ENCODE measurements around the gene AKR1E2. TPM values are rescaled to one million over a fixed set of nuclear protein-coding genes. Genes with fewer than 3 reads are reported as not detected.

Gene AKR1E2
- total RNA-seq, 1 donor from 2014 or later, result 7.4 TPM

DNA sequence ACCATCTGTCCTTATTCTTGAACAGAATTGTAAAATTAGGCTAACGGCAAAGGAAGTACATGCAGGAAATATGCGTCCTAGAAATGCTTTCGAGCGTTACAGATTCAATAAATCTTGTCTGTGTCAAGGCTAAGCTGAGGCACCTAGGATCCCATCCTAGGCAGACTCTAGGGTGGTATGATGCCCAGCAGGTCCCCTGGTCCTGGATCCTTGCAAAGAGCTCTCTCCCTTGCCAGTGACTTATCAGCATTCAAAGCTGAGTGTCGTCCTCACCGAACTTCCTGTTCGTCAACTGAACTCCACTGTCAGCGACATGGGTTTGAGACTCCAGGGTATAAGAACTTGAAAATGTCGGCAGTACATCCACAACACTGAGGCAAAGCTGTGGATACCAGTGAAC lies 61.5 kb downstream of the AKR1E2 start:
- no peak overlapping the region for H3K4me3 Mint-ChIP-seq (ENCODE audit: low read depth)
- no peak overlapping the region for H3K27ac Mint-ChIP-seq
- peaks cover 7% of the 10 kb centered on the region for H3K4me1 Mint-ChIP-seq (ENCODE audit: low read depth)
- H3K27me3 Mint-ChIP-seq, result no peaks in the 10 kb centered on the region
- DNase-seq (ENCODE audit: low spot score, unreplicated experiment), result no peak
- TF ChIP-seq, protein P1, sequence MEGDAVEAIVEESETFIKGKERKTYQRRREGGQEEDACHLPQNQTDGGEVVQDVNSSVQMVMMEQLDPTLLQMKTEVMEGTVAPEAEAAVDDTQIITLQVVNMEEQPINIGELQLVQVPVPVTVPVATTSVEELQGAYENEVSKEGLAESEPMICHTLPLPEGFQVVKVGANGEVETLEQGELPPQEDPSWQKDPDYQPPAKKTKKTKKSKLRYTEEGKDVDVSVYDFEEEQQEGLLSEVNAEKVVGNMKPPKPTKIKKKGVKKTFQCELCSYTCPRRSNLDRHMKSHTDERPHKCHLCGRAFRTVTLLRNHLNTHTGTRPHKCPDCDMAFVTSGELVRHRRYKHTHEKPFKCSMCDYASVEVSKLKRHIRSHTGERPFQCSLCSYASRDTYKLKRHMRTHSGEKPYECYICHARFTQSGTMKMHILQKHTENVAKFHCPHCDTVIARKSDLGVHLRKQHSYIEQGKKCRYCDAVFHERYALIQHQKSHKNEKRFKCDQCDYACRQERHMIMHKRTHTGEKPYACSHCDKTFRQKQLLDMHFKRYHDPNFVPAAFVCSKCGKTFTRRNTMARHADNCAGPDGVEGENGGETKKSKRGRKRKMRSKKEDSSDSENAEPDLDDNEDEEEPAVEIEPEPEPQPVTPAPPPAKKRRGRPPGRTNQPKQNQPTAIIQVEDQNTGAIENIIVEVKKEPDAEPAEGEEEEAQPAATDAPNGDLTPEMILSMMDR (IDR thresholded peaks at IDR 0.05; ENCODE audit: unreplicated experiment), result no peak
- H3K36me3 Mint-ChIP-seq (ENCODE audit: insufficient read depth), result peaks cover 1% of the 10 kb centered on the region
- no peaks in the 10 kb centered on the region for H3K9me3 Mint-ChIP-seq (ENCODE audit: low read depth)

DNA sequence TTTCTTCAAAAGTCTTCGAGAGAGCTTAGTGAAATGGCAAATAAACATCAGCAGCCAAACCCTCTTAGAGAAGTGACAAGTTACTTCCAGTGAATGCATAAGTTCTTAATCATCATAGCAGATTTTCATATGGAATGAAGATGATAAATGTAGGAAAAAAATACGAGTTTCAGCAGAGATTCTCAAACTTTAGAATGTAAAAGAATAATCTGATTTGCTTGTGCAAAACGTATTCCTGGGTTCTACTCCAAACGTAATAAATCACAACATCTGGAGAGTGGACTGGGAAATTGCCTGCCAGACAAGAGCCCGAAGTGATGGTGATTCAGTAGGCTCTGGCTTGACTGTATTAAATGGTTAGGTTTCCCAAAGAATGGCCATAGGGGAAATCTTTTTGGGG lies 62.2 kb downstream of the AKR1E2 start:
- Mint-ChIP-seq H3K4me3 (ENCODE audit: low read depth) (no peak overlapping the region), H3K36me3 (ENCODE audit: insufficient read depth) (peaks cover 1% of the 10 kb centered on the region), H3K27me3 (no peaks in the 10 kb centered on the region), H3K9me3 (ENCODE audit: low read depth) (no peaks in the 10 kb centered on the region), H3K27ac (no peak overlapping the region), H3K4me1 (ENCODE audit: low read depth) (peaks cover 3% of the 10 kb centered on the region)
- DNase-seq (ENCODE audit: low spot score, unreplicated experiment), result no peak
- TF ChIP-seq, protein P1 (IDR thresholded peaks at IDR 0.05; ENCODE audit: unreplicated experiment), result no peak

DNA sequence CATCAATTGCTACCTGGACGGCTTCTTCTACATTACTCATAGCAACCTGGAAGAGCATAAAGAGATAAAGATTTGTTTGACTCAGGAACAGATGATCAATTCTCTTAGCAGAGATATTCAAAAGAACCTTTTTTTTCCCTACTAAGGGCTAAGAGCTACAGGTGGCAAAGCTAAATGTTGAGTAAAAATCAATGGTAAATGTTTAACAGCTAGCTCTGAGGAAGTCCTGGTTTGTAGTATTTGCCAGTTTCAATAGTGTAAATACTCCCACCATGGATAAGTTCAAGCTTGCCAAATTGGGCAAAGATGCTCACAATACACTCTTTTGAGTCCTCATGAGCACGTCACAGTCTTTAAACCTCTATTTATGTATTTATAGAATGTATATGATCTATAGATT lies 64.0 kb downstream of the AKR1E2 start:
- Mint-ChIP-seq H3K36me3 (ENCODE audit: insufficient read depth) (peaks cover 1% of the 10 kb centered on the region), H3K9me3 (ENCODE audit: low read depth) (no peaks in the 10 kb centered on the region), H3K4me1 (ENCODE audit: low read depth) (peaks cover 7% of the 10 kb centered on the region), H3K27me3 (no peaks in the 10 kb centered on the region), H3K27ac (no peak overlapping the region), H3K4me3 (ENCODE audit: low read depth) (no peak overlapping the region)
- TF ChIP-seq, protein P1 (IDR thresholded peaks at IDR 0.05; ENCODE audit: unreplicated experiment), result no peak
- DNase-seq (ENCODE audit: low spot score, unreplicated experiment), result no peak

DNA sequence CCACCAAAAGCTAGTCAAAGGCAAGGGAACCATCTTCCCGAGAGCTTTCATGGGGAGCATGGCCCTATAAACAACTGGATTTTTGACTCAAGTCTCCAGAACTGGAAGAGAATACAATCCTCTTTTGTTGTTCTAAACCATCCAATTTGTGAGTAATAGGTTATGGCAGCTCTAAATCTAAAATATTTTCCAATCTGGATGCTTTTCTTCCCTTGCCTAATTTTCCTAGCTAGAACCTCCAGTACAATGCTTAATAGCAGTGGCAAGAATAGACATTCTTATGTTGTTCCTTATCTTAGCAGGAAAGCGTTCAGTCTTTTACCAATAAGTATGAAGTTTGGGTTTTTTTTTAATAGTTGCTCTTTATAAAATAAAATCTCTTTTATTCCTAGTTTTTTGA lies 66.7 kb downstream of the AKR1E2 start:
- H3K4me3 Mint-ChIP-seq (ENCODE audit: low read depth), result no peak overlapping the region
- H3K36me3 Mint-ChIP-seq (ENCODE audit: insufficient read depth), result no peaks in the 10 kb centered on the region
- no peak overlapping the region for H3K27ac Mint-ChIP-seq
- H3K27me3 Mint-ChIP-seq, result no peaks in the 10 kb centered on the region
- DNase-seq (ENCODE audit: low spot score, unreplicated experiment), result no peak
- peaks cover 7% of the 10 kb centered on the region for H3K4me1 Mint-ChIP-seq (ENCODE audit: low read depth)
- TF ChIP-seq, protein P1 (IDR thresholded peaks at IDR 0.05; ENCODE audit: unreplicated experiment), result no peak
- H3K9me3 Mint-ChIP-seq (ENCODE audit: low read depth), result peaks cover 4% of the 10 kb centered on the region

DNA sequence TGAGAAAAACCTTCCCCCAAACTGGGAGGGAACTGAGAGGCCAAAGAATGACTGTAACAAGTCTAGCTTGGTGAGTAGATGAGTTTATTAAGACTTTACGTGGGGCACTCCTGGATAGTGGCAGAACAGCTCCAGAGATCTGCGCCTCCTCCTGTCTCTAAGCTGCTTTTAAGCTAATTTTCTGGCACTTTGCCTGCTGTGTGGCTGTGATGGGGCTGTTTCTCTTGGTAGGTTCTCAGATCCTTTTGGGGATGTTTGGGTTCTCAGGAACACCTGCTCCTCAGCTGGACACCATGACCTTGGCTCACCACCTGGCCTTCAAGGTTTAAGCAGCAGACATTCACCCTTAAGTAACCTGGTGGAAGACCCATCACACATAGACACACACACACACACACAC lies 68.3 kb downstream of the AKR1E2 start:
- DNase-seq (ENCODE audit: low spot score, unreplicated experiment), result no peak
- TF ChIP-seq, protein P1 (IDR thresholded peaks at IDR 0.05; ENCODE audit: unreplicated experiment), result no peak
- no peak overlapping the region for H3K27ac Mint-ChIP-seq
- H3K4me1 Mint-ChIP-seq (ENCODE audit: low read depth), result peaks cover 7% of the 10 kb centered on the region
- H3K9me3 Mint-ChIP-seq (ENCODE audit: low read depth), result peaks cover 10% of the 10 kb centered on the region
- H3K27me3 Mint-ChIP-seq, result no peaks in the 10 kb centered on the region
- no peak overlapping the region for H3K4me3 Mint-ChIP-seq (ENCODE audit: low read depth)
- H3K36me3 Mint-ChIP-seq (ENCODE audit: insufficient read depth), result no peaks in the 10 kb centered on the region

Other genes with a start within 250 kb of the AKR1E2 start
- 4.8 and 6.6 TPM in 2 replicates for gene AKR1C1, start 137.2 kb downstream of the AKR1E2 start, total RNA-seq
- 7.2 and 12.6 TPM in 2 replicates for gene AKR1C2, start 177.7 kb downstream of the AKR1E2 start, total RNA-seq